Large intestine (tissue), 3 donors: ENCODE measurements around the gene DMBT1. TPM values are rescaled to one million over a fixed set of nuclear protein-coding genes. Genes with fewer than 3 reads are reported as not detected.

Experiments used
- DNase-seq, 2 donors: peaks; one replicate each; pipeline versions ENCODE4 v3.0.0 to v3.0.0-alpha.2; 2013
- H3K27ac ChIP-seq: one replicate; pipeline ENCODE4 v1.5.1; 2013; ENCODE audit warnings: low read length
- H3K27me3 ChIP-seq: 2 replicates; pipeline ENCODE4 v1.6.1; 2013; ENCODE audit warnings: low read length; ENCODE audit not compliant: control insufficient read depth, insufficient read depth
- H3K36me3 ChIP-seq: 2 replicates; pipeline ENCODE4 v1.6.1; 2013; ENCODE audit warnings: low read length; ENCODE audit not compliant: control insufficient read depth, insufficient read depth
- H3K4me1 ChIP-seq: one replicate; pipeline ENCODE4 v1.6.1; 2013; ENCODE audit warnings: low read length; ENCODE audit not compliant: control insufficient read depth, insufficient read depth
- H3K4me3 ChIP-seq: one replicate; pipeline ENCODE4 v1.5.1; 2013; ENCODE audit warnings: low read length
- H3K9me3 ChIP-seq: one replicate; pipeline ENCODE4 v1.6.1; 2013; ENCODE audit warnings: mild to moderate bottlenecking, low read depth, low read length, moderate library complexity; ENCODE audit not compliant: control insufficient read depth
- WGBS: methylation state at CpG from one replicate; pipeline ENCODE4 v1.1.5; 2013; ENCODE audit warnings: low lambda C conversion rate; ENCODE audit not compliant: insufficient coverage; 5-methylcytosine and 5-hydroxymethylcytosine counted together
- polyA plus RNA-seq: library from polyadenylated mRNA; unstranded; fragments of 120-200 nt; gene quantifications from one replicate; pipeline ENCODE4 v1.2.1, GENCODE V29; 2013

DMBT1 gene
- polyA plus RNA-seq, 1 donor: 198 TPM

GRCh38 chr10:122675278-122675677 lies 114.7 kb downstream of the DMBT1 start:
- WGBS: no CpG with 5 or more reads among the region's 2 CpGs
- H3K27me3 ChIP-seq: peaks cover 16% of the 10 kb centered on the region
- H3K9me3 ChIP-seq: no peaks in the 10 kb centered on the region
- H3K4me3 ChIP-seq: no peak overlapping the region
- DNase-seq: no peak
- no peaks in the 10 kb centered on the region for H3K36me3 ChIP-seq
- H3K4me1 ChIP-seq: no peaks in the 10 kb centered on the region
- no peak overlapping the region for H3K27ac ChIP-seq

- H3K36me3 ChIP-seq: no peaks in the 10 kb centered on the region
- H3K27me3 ChIP-seq: peaks cover 14% of the 10 kb centered on the region
These were observed 117.7 kb downstream of the DMBT1 start for GRCh38 chr10:122678266-122678665.

GRCh38 chr10:122682522-122682921 lies 122.0 kb downstream of the DMBT1 start:
- 57% methylated on average over 1 of the region's 5 CpGs for WGBS
- no peaks in the 10 kb centered on the region for H3K9me3 ChIP-seq
- no peaks in the 10 kb centered on the region for H3K4me1 ChIP-seq
- no peak for DNase-seq
- peaks cover 14% of the 10 kb centered on the region for H3K27me3 ChIP-seq
- no peak overlapping the region for H3K4me3 ChIP-seq
- H3K36me3 ChIP-seq: no peaks in the 10 kb centered on the region
- no peak overlapping the region for H3K27ac ChIP-seq

More at GRCh38 chr10:122678266-122678665, 117.7 kb downstream of the DMBT1 start:
- no peak overlapping the region for H3K4me3 ChIP-seq
- no peak for DNase-seq
- no peak overlapping the region for H3K27ac ChIP-seq
- no peaks in the 10 kb centered on the region for H3K4me1 ChIP-seq
- H3K9me3 ChIP-seq: no peaks in the 10 kb centered on the region

- DNase-seq: peak; percentile 46 to 48
These were observed 127.9 kb downstream of the DMBT1 start for GRCh38 chr10:122688293-122688989.

GRCh38 chr10:122689146-122689820 lies 128.7 kb downstream of the DMBT1 start:
- Histone ChIP-seq H3K36me3 (no peaks in the 10 kb centered on the region), H3K27me3 (peaks cover under 1% of the 10 kb centered on the region), H3K9me3 (no peaks in the 10 kb centered on the region), H3K4me1 (peaks cover 3% of the 10 kb centered on the region), H3K27ac (no peak overlapping the region), H3K4me3 (no peak overlapping the region)
- no CpG with 5 or more reads among the region's 6 CpGs for WGBS
- DNase-seq: peak; percentile 63 to 78

More at GRCh38 chr10:122688293-122688989, 127.9 kb downstream of the DMBT1 start:
- peaks cover 3% of the 10 kb centered on the region for H3K4me1 ChIP-seq
- WGBS: no CpG with 5 or more reads among the region's 6 CpGs
- no peaks in the 10 kb centered on the region for H3K36me3 ChIP-seq
- H3K4me3 ChIP-seq: no peak overlapping the region
- H3K27me3 ChIP-seq: peaks cover 3% of the 10 kb centered on the region
- no peak overlapping the region for H3K27ac ChIP-seq
- H3K9me3 ChIP-seq: no peaks in the 10 kb centered on the region

GRCh38 chr10:122692744-122693143 lies 132.2 kb downstream of the DMBT1 start:
- H3K9me3 ChIP-seq: no peaks in the 10 kb centered on the region
- no peak for DNase-seq
- peaks cover 2% of the 10 kb centered on the region for H3K27me3 ChIP-seq
- no peak overlapping the region for H3K4me3 ChIP-seq
- no peaks in the 10 kb centered on the region for H3K36me3 ChIP-seq
- H3K27ac ChIP-seq: no peak overlapping the region
- 100% methylated on average over 1 of the region's 5 CpGs for WGBS
- peaks cover 3% of the 10 kb centered on the region for H3K4me1 ChIP-seq

Other genes starting within 250 kb of the DMBT1 start
- 65.6 TPM for gene PLEKHA1, start 186.0 kb upstream of the DMBT1 start, polyA plus RNA-seq
- 0.15 TPM for gene ARMS2, start 106.1 kb upstream of the DMBT1 start, polyA plus RNA-seq
- gene HTRA1, start 99.2 kb upstream of the DMBT1 start, polyA plus RNA-seq: 69.8 TPM
- gene C10orf120, start 139.1 kb downstream of the DMBT1 start, polyA plus RNA-seq: not detected